GM12878 (cell line): ENCODE data around the gene HAPSTR1. TPM values are rescaled to one million over a fixed set of nuclear protein-coding genes. Genes with fewer than 3 reads are reported as not detected.

Source experiments
- BCLAF1 ChIP-seq: fragments of 450-650 bp; IDR thresholded peaks from 2 replicates; pipeline ENCODE4 v1.6.1; 2017; ENCODE audit warnings: antibody characterized with exemption, mild to moderate bottlenecking, moderate library complexity
- BHLHE40 ChIP-seq, 2 experiments: fragments of 450-650 bp in 1 of 2; IDR thresholded peaks; 2 replicates each; pipeline ENCODE4 v1.6.1; 2011 to 2017; ENCODE audit warnings: low read depth in 2 of 2, borderline replicate concordance in 1 of 2, improper control_type of control experiment in 1 of 2, low read length in 1 of 2, mild to moderate bottlenecking in 1 of 2
- CEBPZ ChIP-seq: fragments of 150-350 bp; IDR thresholded peaks from 2 replicates; pipeline ENCODE4 v1.6.1; 2016; ENCODE audit warnings: low read depth, low read length
- CHD4 ChIP-seq: fragments of 200-600 bp; sonication (generic); IDR thresholded peaks from 2 replicates; pipeline ENCODE4 v1.6.1; 2016; ENCODE audit warnings: mild to moderate bottlenecking
- EGR1 ChIP-seq, 2 experiments: IDR thresholded peaks; 1 replicate in 1 of 2; 2 replicates in 1 of 2; pipeline ENCODE4 v1.6.1; 2011 to 2012; ENCODE audit warnings: low read depth in 2 of 2, low read length in 2 of 2, borderline replicate concordance in 1 of 2, mild to moderate bottlenecking in 1 of 2, moderate library complexity in 1 of 2
- GATAD2B ChIP-seq: fragments of 450-650 bp; conservative IDR thresholded peaks from 2 replicates; pipeline ENCODE4 v1.6.1; 2017; ENCODE audit warnings: low read depth, mild to moderate bottlenecking, moderate library complexity
- HCFC1 ChIP-seq: fragments of 150-350 bp; IDR thresholded peaks from 2 replicates; pipeline ENCODE4 v1.6.1; 2014; ENCODE audit warnings: low read length
- IKZF1 ChIP-seq: fragments of 450-650 bp; conservative IDR thresholded peaks from 2 replicates; pipeline ENCODE4 v1.6.1; 2017; ENCODE audit warnings: antibody characterized with exemption, mild to moderate bottlenecking
- LARP7 ChIP-seq: fragments of 450-650 bp; IDR thresholded peaks from 2 replicates; pipeline ENCODE4 v1.6.1; 2017; ENCODE audit warnings: mild to moderate bottlenecking
- MAX ChIP-seq: IDR thresholded peaks from 2 replicates; pipeline ENCODE4 v1.6.1; 2012; ENCODE audit warnings: low read depth, low read length, improper control_type of control experiment
- MEF2A ChIP-seq: IDR thresholded peaks from 2 replicates; pipeline ENCODE4 v1.6.1; 2011; ENCODE audit warnings: low read depth, mild to moderate bottlenecking, low read length, moderate library complexity; ENCODE audit not compliant: insufficient read depth
- MLLT1 ChIP-seq: fragments of 450-650 bp; IDR thresholded peaks from 2 replicates; pipeline ENCODE4 v1.6.1; 2016; ENCODE audit warnings: mild to moderate bottlenecking
- NBN ChIP-seq: fragments of 450-650 bp; IDR thresholded peaks from 2 replicates; pipeline ENCODE4 v1.6.1; 2016
- NKRF ChIP-seq: fragments of 450-650 bp; conservative IDR thresholded peaks from 2 replicates; pipeline ENCODE4 v1.6.1; 2017; ENCODE audit warnings: mild to moderate bottlenecking, moderate library complexity
- POLR2A ChIP-seq: IDR thresholded peaks from 2 replicates; pipeline ENCODE4 v1.6.1; 2011; ENCODE audit warnings: low read depth, mild to moderate bottlenecking, low read length
- RB1 ChIP-seq: fragments of 450-650 bp; formaldehyde crosslinking; IDR thresholded peaks from 2 replicates; pipeline ENCODE4 v1.6.1; 2017; ENCODE audit warnings: mild to moderate bottlenecking, borderline replicate concordance
- RELB ChIP-seq: fragments of 450-650 bp; IDR thresholded peaks from 2 replicates; pipeline ENCODE4 v1.6.1; 2017; ENCODE audit warnings: low read depth, mild to moderate bottlenecking, moderate library complexity
- SREBF2 ChIP-seq: IDR thresholded peaks from 2 replicates; pipeline ENCODE4 v1.6.1; 2012; ENCODE audit warnings: mild to moderate bottlenecking, low read length
- YY1 ChIP-seq: IDR thresholded peaks from 2 replicates; pipeline ENCODE4 v1.6.1; 2011; ENCODE audit warnings: low read depth, mild to moderate bottlenecking, low read length
- polyA plus RNA-seq, 11 experiments: library from polyadenylated mRNA; depleted of rRNA in 4 of 11; unstranded in 6 of 11; stranded (reverse) in 5 of 11; fragments of >200 nt; fragmentation: Nextera tagmentation in 4 of 11; fragmentation: Illumina TruSeq in 1 of 11; extraction: Ambion mirVana in 4 of 11; extraction: Trizol in 1 of 11; gene quantifications; 1 replicate in 1 of 11; 2 replicates in 10 of 11; pipeline versions ENCODE4 v1.2.1 to v1.2.3, GENCODE V29; 2011 to 2016; ENCODE audit warnings: inconsistent platforms in 2 of 11, missing spikeins in 2 of 11, low read depth in 1 of 11
- total RNA-seq, 4 experiments: library from RNA; depleted of rRNA in 3 of 4; stranded (reverse); fragments of >200 nt in 3 of 4; fragmentation: Illumina TruSeq in 1 of 4; extraction: Trizol in 1 of 4; gene quantifications; 2 replicates each; pipeline versions ENCODE4 v1.2.1 to v1.2.3, GENCODE V29; 2013 to 2021

HAPSTR1 gene
- total and polyA plus RNA-seq, 10 of the 15 experiments (the other 5 are each of a cell fraction or from before 2014, with no cell fraction given) = 8.7 to 52.5 (median 23.1) TPM

- TF ChIP-seq NKRF (no peak), LARP7 (no peak), RELB (peak; percentile 60; the same call in 1 of the 2 replicates), BHLHE40 (IDR thresholded peaks at IDR 0.05; ENCODE audit: borderline replicate concordance in 1 of 2, low read depth in 2 of 2, low read length in 1 of 2) (no peak), POLR2A (no peak), CHD4 (no peak), YY1 (no peak), NBN (no peak), MEF2A (no peak), CEBPZ (no peak), MLLT1 (no peak), RB1 (no peak), BCLAF1 (no peak), GATAD2B (0 out of 2 replicates have a peak, but pooled peaks have one; percentile 23), SREBF2 (no peak), MAX (no peak), IKZF1 (peak; percentile 91), HCFC1 (no peak), EGR1 (IDR thresholded peaks at IDR 0.05; ENCODE audit: borderline replicate concordance in 1 of 2, low read depth in 2 of 2, low read length in 2 of 2) (0 out of 3 replicates have a peak, but pooled peaks of 1 of the 2 experiments have one; percentile 47)
These were observed 43.6 kb upstream of the HAPSTR1 start (continued) for GRCh38 chr16:9047689-9048301.
